Activated T-cell treated with anti-CD3 and anti-CD28 coated beads for 24 hours (primary cell): ENCODE results near the gene PRF1.
"Not testable (repeated sequence)": the region's sequence is repeated elsewhere in the genome, so short reads cannot be mapped to it uniquely, and the experiment has no call there.

Experiments used
- DNase-seq: peaks from one replicate; pipeline ENCODE4 v3.0.0-alpha.2; 2020; ENCODE audit warnings: low read depth

Gene PRF1

DNA sequence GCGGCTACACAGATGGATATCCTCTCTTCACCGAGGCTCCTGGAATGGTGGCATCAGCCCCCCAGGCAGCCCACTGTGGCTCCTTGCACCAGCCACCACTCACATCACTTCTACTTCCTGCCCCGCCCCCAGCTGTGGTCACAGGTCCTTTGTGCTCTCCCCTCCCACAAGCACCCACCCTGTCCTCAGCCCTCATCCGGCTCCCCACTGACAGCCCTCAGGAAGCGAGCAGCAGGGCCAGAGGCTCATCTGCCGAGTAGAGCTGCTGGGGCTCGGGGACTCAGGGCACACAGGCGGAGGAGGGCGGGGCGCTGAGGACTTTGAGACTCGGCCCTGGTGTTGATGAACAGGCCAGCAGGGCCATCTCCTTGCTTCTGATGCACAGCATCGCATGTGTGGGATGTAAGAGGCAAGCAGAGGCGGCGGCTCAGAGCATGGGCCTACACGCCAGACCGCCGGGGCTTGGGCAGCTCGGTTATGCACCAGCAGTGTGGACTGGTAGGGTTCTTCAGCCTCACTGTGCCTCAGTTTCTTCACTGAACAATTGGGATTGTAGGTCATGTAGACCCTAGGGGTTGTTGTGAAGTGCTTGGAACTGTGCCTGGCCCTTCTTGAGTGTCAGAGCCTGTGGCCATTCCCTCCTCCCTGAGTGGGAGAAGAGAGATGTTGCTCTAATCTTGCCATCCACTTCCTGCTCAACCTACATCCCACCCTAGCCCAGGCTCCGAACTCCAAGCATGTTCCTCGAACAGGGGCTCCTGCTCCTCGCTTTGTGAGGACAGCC lies at the start of gene PRF1:
PRF1 (minus strand) TSS at position 77 of the 784 bp plus-strand sequence. CDS start 1,839 bp downstream, outside the sequence.
- peak; percentile 54 for DNase-seq

DNA sequence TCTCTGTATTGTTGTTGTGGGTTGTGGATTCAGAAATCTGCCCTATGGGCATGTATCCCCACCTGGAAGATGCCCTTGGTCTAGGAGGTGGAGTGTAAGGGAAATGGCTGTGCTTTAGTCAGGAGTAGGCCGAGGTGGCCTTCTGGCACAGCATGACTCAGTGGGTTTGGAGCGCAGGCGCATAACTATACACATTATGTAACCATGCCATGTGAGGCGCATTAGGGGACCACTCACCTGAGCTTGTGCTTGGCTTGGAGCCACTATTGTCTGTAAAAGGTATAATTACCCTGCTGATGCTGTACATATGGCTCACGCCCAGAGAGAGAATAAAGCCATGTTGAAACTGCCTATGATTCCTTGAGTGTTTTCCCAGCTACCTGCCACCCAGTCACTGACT lies 49.1 kb upstream of the PRF1 start:
- DNase-seq = no peak

- DNase-seq = no peak
Measured at GRCh38 chr10:70650718-70651117, 48.2 kb upstream of the PRF1 start.

- DNase-seq = no peak
Measured at GRCh38 chr10:70650104-70650503, 47.6 kb upstream of the PRF1 start.

DNA sequence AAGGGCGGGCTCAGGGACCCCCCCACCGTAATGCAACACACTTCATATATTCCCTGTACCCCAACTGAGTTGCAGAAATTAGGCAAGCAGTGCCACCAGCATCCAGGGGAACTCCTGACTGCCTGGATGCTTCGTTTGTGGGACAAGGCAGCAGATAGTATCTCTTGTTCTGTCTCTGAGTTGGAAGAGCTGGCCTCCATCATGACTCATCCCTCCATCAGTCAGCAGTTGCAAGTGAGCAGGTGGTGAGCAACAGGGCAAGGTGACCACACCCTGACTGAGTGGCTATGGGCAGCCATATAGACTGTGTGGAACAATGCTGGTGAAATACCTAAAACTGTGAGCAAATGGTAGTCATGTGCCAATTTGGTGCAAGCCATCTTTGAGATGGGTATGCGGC lies 47.0 kb upstream of the PRF1 start:
- no peak for DNase-seq

DNA sequence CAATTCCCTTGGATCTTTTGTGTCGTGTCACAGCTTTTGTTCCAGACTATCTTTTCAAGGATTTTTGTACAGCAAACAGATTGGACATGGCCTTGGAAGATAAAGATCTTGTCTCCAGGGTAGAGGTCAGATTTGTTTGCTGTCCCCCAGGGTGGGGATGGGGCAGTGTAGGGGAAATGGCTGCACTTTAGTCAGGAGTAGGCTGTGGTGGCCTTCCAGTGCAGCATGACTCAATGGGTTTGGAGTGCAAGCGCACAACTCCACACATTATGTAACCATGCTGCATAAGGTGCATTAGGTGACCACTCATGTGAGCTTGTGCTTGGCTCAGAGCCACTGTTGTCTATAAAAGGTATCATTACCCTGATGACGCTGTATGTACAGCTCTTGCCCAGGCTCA lies 45.9 kb upstream of the PRF1 start:
- DNase-seq = no peak

DNA sequence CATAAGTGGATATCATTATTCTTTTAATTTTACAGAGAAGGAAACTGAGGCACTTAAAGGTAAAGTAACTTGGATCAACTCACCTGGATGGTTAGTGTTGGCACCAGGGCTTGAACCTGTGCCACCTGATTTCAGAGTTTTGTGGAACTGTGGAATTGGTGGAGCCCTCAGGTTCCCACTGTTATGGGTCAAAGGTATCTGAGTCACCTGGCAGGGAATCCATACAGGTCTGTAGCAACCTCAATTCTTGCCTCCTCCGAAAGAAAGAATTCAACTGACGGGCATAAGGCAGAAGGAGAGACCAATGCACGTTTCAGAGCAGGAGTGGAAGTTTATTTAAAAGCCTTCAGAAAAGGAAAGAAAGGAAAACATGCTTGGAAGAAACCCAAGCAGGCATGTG lies 44.5 kb upstream of the PRF1 start:
- no peak for DNase-seq

GRCh38 chr10:70644959-70645358 lies 42.4 kb upstream of the PRF1 start:
- DNase-seq = not testable (repeated sequence)

DNA sequence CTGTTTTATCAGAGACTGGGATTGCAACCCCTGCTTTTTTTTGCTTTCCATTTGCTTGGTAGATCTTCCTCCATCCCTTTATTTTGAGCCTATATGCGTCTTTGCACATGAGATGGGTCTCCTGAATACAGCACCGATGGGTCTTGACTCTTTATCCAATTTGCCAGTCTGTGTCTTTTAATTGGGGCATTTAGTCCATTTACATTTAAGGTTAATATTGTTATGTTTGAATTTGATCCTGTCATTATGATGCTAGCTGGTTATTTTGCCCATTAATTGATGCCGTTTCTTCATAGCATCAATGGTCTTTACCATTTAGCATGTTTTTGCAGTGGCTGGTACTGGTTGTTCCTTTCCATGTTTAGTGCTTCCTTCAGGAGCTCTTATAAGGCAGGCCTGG lies 40.7 kb upstream of the PRF1 start:
- not testable (repeated sequence) for DNase-seq

- not testable (repeated sequence) for DNase-seq
Measured at GRCh38 chr10:70639640-70640383, 37.3 kb upstream of the PRF1 start.

DNA sequence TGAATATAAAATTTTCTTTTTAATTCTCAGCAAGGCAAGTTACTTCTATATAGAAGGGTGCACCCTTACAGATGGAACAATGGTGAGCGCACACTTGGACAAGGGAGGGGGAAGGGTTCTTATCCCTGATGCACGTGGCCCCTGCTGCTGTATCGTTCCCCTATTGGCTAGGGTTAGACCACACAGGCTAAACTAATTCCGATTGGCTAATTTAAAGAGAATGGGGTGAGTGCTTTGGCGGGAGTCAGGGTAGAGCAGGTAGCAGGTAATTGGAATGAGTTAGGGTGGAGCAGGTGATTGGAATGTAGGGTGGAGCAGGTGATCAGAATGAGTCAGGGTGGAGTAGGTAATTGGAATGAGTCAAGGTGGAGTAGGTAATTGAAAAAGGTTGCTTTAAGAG lies 32.0 kb upstream of the PRF1 start:
- DNase-seq = not testable (repeated sequence)

GRCh38 chr10:70634011-70634410 lies 31.5 kb upstream of the PRF1 start:
- no peak for DNase-seq

GRCh38 chr10:70631735-70632134 lies 29.2 kb upstream of the PRF1 start:
- not testable (repeated sequence) for DNase-seq

GRCh38 chr10:70629338-70629737 lies 26.8 kb upstream of the PRF1 start:
- DNase-seq = no peak

GRCh38 chr10:70626056-70626455 lies 23.5 kb upstream of the PRF1 start:
- DNase-seq = no peak

DNA sequence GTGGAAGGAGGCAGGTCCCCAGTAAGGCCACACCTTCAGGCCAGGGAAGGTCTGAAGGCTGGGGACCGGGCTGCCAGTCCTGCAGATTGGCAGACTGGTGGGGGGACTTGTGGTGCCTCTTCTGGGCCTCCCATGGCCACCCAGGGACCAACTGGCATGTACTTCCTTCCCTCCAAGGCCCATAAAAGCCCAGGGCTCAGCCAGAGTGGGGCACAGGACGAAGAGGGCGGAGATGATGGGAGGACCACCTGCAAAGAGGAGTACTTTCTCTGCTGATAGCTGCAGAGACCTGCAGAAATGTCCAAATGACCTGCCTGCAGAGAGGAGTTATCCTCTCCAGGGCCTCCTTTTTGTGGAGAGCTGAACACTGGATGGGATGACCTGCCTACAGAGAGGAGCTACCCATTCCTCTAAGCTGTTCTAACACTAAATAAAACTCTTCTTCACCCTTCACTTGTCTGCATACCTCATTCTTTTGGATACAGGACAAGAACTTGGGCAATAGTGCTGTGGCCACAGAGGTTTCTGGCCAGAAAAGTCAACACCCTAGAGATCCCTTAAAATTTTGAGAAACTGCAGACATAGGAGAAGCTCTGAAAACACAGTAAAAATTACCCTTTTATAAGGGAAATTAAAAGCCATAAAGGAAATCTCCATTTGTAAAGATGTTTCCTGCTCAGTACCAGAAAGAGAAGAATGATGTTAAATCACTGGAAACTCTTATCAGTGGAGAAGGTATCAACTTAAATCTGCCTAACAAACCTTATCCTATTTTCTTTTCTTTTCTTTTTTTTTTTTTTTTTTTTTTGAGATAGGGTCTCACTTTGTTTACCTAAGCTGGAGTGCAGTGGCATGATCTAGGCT lies 20.7 kb upstream of the PRF1 start:
- no peak for DNase-seq

- no peak for DNase-seq
Measured at GRCh38 chr10:70622541-70622940, 20.0 kb upstream of the PRF1 start.

DNA sequence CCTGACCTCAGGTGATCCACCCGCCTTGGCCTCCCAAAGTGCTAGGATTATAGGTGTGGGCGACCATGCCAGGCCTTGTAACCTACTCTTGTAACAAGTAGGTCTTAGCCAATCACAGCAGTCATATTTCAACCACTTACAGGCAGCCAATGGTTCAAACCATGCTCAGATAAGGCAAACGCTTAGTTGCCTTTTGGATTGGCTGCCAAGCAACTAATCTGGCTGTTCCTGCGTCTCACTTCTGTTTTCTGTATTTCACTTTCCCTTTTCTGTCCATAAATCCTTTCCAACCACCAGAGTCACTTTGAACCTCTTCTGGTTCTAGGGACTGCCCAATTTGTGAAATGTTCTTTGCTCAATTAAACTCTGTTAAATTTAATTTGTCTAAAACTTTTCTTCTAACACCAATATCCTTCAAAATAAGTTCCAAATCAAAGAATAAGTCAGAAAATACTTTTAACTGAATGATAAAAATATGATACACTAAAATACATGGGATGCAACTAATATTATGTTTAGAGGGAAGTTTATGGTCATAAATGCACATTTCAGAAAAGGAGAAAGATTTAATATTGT lies 19.1 kb upstream of the PRF1 start:
- no peak for DNase-seq

DNA sequence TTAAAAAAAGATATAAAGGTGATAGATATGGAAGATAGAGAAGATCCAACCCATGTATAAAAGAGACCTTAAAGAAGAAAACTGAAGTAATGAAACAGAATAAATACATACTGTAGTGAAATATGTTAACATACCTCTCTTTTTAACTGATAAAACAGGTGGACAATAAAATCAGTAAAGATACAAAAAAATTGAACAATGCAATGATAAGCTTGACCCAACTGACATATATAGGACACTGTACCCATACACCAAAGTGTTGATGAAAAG lies 17.4 kb upstream of the PRF1 start:
- no peak for DNase-seq

- DNase-seq = no peak
Measured at GRCh38 chr10:70619271-70620019, 16.9 kb upstream of the PRF1 start.

- no peak for DNase-seq
Measured at GRCh38 chr10:70618663-70619062, 16.1 kb upstream of the PRF1 start.
